Measurements from ENCODE around the gene DGKQ. TPM values are rescaled to one million over a fixed set of nuclear protein-coding genes. Genes with fewer than 3 reads are reported as not detected.

DGKQ gene
- polyA plus RNA-seq, 1 experiment, result 4.5 TPM

GRCh38 chr4:1019729-1020470, 46.5 kb upstream of the DGKQ start:
- Histone ChIP-seq H3K27me3 (ENCODE audit: control insufficient read depth, insufficient read depth, low read length) (no peaks in the 10 kb centered on the region), H3K9me3 (ENCODE audit: control insufficient read depth, insufficient read depth, low read length) (peaks cover 3% of the 10 kb centered on the region; the same call in 1 of the 2 replicates), H3K27ac (ENCODE audit: low read depth, low read length) (no peak overlapping the region), H3K4me3 (ENCODE audit: low read depth, low read length) (no peak overlapping the region)
- no peak for DNase-seq (ENCODE audit: low read depth, low spot score)
- POLR2A ChIA-PET, result no interaction called here
- TF ChIP-seq CTCF (IDR thresholded peaks at IDR 0.05; ENCODE audit: low read depth, low read length), result no peak
- CTCF ChIA-PET, result no interaction called here

GRCh38 chr4:1019320-1019719, 46.0 kb upstream of the DGKQ start:
- H3K27me3 ChIP-seq (ENCODE audit: control insufficient read depth, insufficient read depth, low read length), result no peaks in the 10 kb centered on the region
- POLR2A ChIA-PET, result no interaction called here

GRCh38 chr4:1018147-1019020, 45.0 kb upstream of the DGKQ start:
- POLR2A ChIA-PET, result no interaction called here

More at GRCh38 chr4:1019320-1019719, 46.0 kb upstream of the DGKQ start:
- DNase-seq (ENCODE audit: low read depth, low spot score), result no peak
- Histone ChIP-seq H3K4me3 (ENCODE audit: low read depth, low read length) (no peak overlapping the region), H3K27ac (ENCODE audit: low read depth, low read length) (no peak overlapping the region), H3K9me3 (ENCODE audit: control insufficient read depth, insufficient read depth, low read length) (peaks cover 3% of the 10 kb centered on the region; the same call in 1 of the 2 replicates)
- no peak for TF ChIP-seq CTCF (IDR thresholded peaks at IDR 0.05; ENCODE audit: low read depth, low read length)
- CTCF ChIA-PET, result no interaction called here

GRCh38 chr4:1017706-1018105, 44.3 kb upstream of the DGKQ start:
- POLR2A ChIA-PET, result no interaction called here
- H3K27ac ChIP-seq (ENCODE audit: low read depth, low read length), result no peak overlapping the region
- CTCF ChIA-PET, result no interaction called here
- TF ChIP-seq CTCF (IDR thresholded peaks at IDR 0.05; ENCODE audit: low read depth, low read length), result no peak
- DNase-seq (ENCODE audit: low read depth, low spot score), result no peak
- H3K9me3 ChIP-seq (ENCODE audit: control insufficient read depth, insufficient read depth, low read length), result no peaks in the 10 kb centered on the region; the same call in 1 of the 2 replicates
- H3K4me3 ChIP-seq (ENCODE audit: low read depth, low read length), result no peak overlapping the region
- H3K27me3 ChIP-seq (ENCODE audit: control insufficient read depth, insufficient read depth, low read length), result no peaks in the 10 kb centered on the region

More at GRCh38 chr4:1018147-1019020, 45.0 kb upstream of the DGKQ start:
- CTCF ChIA-PET, result no interaction called here
- H3K27ac ChIP-seq (ENCODE audit: low read depth, low read length), result no peak overlapping the region
- H3K4me3 ChIP-seq (ENCODE audit: low read depth, low read length), result no peak overlapping the region
- no peaks in the 10 kb centered on the region for H3K27me3 ChIP-seq (ENCODE audit: control insufficient read depth, insufficient read depth, low read length)
- H3K9me3 ChIP-seq (ENCODE audit: control insufficient read depth, insufficient read depth, low read length), result no peaks in the 10 kb centered on the region; the same call in 1 of the 2 replicates
- no peak for DNase-seq (ENCODE audit: low read depth, low spot score)
- no peak for TF ChIP-seq CTCF (IDR thresholded peaks at IDR 0.05; ENCODE audit: low read depth, low read length)

- CTCF ChIA-PET, result no interaction called here
- TF ChIP-seq CTCF (IDR thresholded peaks at IDR 0.05; ENCODE audit: low read depth, low read length), result no peak
Measured at GRCh38 chr4:1017211-1017610, 43.8 kb upstream of the DGKQ start.

More at GRCh38 chr4:1017211-1017610, 43.8 kb upstream of the DGKQ start:
- no peaks in the 10 kb centered on the region; the same call in 1 of the 2 replicates for H3K9me3 ChIP-seq (ENCODE audit: control insufficient read depth, insufficient read depth, low read length)
- H3K4me3 ChIP-seq (ENCODE audit: low read depth, low read length), result no peak overlapping the region
- DNase-seq (ENCODE audit: low read depth, low spot score), result no peak
- H3K27ac ChIP-seq (ENCODE audit: low read depth, low read length), result no peak overlapping the region
- no peaks in the 10 kb centered on the region for H3K27me3 ChIP-seq (ENCODE audit: control insufficient read depth, insufficient read depth, low read length)
- POLR2A ChIA-PET, result no interaction called here
